CD4-positive, alpha-beta memory T cell (primary cell): ENCODE data around the gene OR6B3. TPM values are rescaled to one million over a fixed set of nuclear protein-coding genes. Genes with fewer than 3 reads are reported as not detected.

Experiments used
- CTCF ChIA-PET: fragments of 350-600 bp; sonication (Branson Sonifier 250); formaldehyde crosslinking; loops from one replicate; lab custom pipeline; 2021; ENCODE audit warnings: inconsistent platforms; ENCODE audit not compliant: partially characterized antibody; lab: Charles Lee
- POLR2A ChIA-PET: fragments of 350-600 bp; sonication (Branson Sonifier 250); formaldehyde crosslinking; loops from one replicate; lab custom pipeline; 2021; ENCODE audit not compliant: partially characterized antibody; lab: Charles Lee
- DNase-seq, 5 donors: peaks; one replicate each; pipeline versions ENCODE4 v3.0.0 to v3.0.0-alpha.2; 2020 to 2022; ENCODE audit warnings: mixed read lengths in 1 of 5
- H3K27ac ChIP-seq: one replicate; pipeline ENCODE4 v1.7.0; 2013; ENCODE audit warnings: low read depth, low read length
- H3K27me3 ChIP-seq: 2 replicates; pipeline ENCODE4 v1.7.0; 2013; ENCODE audit warnings: mild to moderate bottlenecking, low read length, moderate library complexity; ENCODE audit not compliant: insufficient read depth
- H3K36me3 ChIP-seq: 2 replicates; pipeline ENCODE4 v1.7.0; 2013; ENCODE audit warnings: mild to moderate bottlenecking, low read length, moderate library complexity; ENCODE audit not compliant: insufficient read depth
- H3K4me1 ChIP-seq: 2 replicates; pipeline ENCODE4 v1.7.0; 2013; ENCODE audit warnings: mild to moderate bottlenecking, low read length, moderate library complexity; ENCODE audit not compliant: insufficient read depth
- H3K4me3 ChIP-seq, 2 donors: one replicate each; pipeline ENCODE4 v1.7.0; 2013; ENCODE audit warnings: low read length in 2 of 2, mild to moderate bottlenecking in 1 of 2
- H3K9me3 ChIP-seq, 2 donors: one replicate each; pipeline ENCODE4 v1.7.0; 2013; ENCODE audit warnings: low read length in 2 of 2, control low read depth in 1 of 2; ENCODE audit not compliant: control insufficient read depth in 1 of 2
- H3K27ac Mint-ChIP-seq, 7 donors: one replicate each; pipeline ENCODE4 v1.8.0; 2020 to 2021; ENCODE audit warnings: mixed read lengths in 7 of 7, mild to moderate bottlenecking in 6 of 7, inconsistent platforms in 3 of 7, moderate library complexity in 3 of 7
- H3K27me3 Mint-ChIP-seq, 2 donors: one replicate each; pipeline ENCODE4 v1.8.0; 2020 to 2021; ENCODE audit warnings: mixed read lengths in 2 of 2
- H3K36me3 Mint-ChIP-seq, 2 donors: one replicate each; pipeline ENCODE4 v1.8.0; 2020 to 2021; ENCODE audit warnings: mixed read lengths in 2 of 2, inconsistent platforms in 1 of 2, mild to moderate bottlenecking in 1 of 2
- H3K4me1 Mint-ChIP-seq, 4 donors: one replicate each; pipeline ENCODE4 v1.8.0; 2020 to 2021; ENCODE audit warnings: mixed read lengths in 4 of 4, mild to moderate bottlenecking in 1 of 4
- H3K4me3 Mint-ChIP-seq, 8 donors: one replicate each; pipeline ENCODE4 v1.8.0; 2020 to 2021; ENCODE audit warnings: mixed read lengths in 8 of 8, mild to moderate bottlenecking in 7 of 8, moderate library complexity in 6 of 8, inconsistent platforms in 3 of 8
- H3K9me3 Mint-ChIP-seq, 8 donors: one replicate each; pipeline ENCODE4 v1.8.0; 2020 to 2021; ENCODE audit warnings: mixed read lengths in 8 of 8, mild to moderate bottlenecking in 5 of 8, inconsistent platforms in 3 of 8, moderate library complexity in 1 of 8
- intact Hi-C: fragments of 100-400 bp; cut with micrococcal nuclease; formaldehyde crosslinking; loops from one replicate; pipeline ENCODE4 v1.15.1; 2023
- polyA plus RNA-seq, 2 donors: library from polyadenylated mRNA; unstranded; fragments of 300-500 nt; fragmentation: Illumina TruSeq; gene quantifications; one replicate each; pipeline ENCODE4 v1.2.3, GENCODE V29; 2021
- total RNA-seq, 2 experiments: library from RNA; stranded (reverse); gene quantifications; one replicate each; pipeline ENCODE4 v1.2.3, GENCODE V29; 2021

OR6B3 gene
- total RNA-seq (not detected), polyA plus RNA-seq (not detected)

GRCh38 chr2:240053173-240054155 lies at the start of gene OR6B3:
OR6B3 (minus strand) TSS chr2:240053521.
- H3K27me3 ChIP-seq: peaks cover 7% of the 10 kb centered on the region
- peaks cover 29 to 49% of the 10 kb centered on the region in 2 donors for H3K27me3 Mint-ChIP-seq
- CTCF ChIA-PET: interaction anchor here (0.6 to 2.9 kb wide), 2 partner anchors 8 to 936 kb away, joined by 4 to 12 read pairs; no protein-coding TSS in a partner anchor

DNA sequence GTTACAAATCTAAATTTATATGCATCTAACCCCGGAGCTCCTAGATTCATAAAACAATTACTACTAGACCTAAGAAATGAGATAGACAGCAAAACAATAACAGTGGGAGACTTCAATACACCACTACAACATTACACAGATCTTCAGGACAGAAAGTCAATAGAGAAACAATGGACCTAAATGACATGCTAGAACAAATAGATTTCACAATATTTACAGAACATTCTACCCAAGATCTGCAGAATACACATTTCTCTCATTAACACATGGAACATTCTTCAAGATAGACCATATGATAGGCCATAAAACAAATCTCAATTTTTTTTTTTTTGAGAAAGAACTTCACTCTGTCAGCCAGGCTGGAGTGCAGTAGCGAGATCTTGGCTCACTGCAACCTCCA lies 45.0 kb upstream of the OR6B3 start:
- Histone ChIP-seq H3K4me1 (no peaks in the 10 kb centered on the region), H3K4me3 (no peak overlapping the region), H3K36me3 (no peaks in the 10 kb centered on the region), H3K9me3 (no peaks in the 10 kb centered on the region), H3K27me3 (peaks cover 22% of the 10 kb centered on the region), H3K27ac (no peak overlapping the region)
- POLR2A ChIA-PET: no interaction called here
- CTCF ChIA-PET: no interaction called here
- Mint-ChIP-seq H3K4me3 (no peak overlapping the region), H3K4me1 (no peaks in the 10 kb centered on the region), H3K27ac (no peak overlapping the region), H3K9me3 (peaks cover 0 to 33% (median 18%) of the 10 kb centered on the region in 8 donors), H3K27me3 (peaks cover 56 to 60% of the 10 kb centered on the region in 2 donors), H3K36me3 (peaks cover 3 to 6% of the 10 kb centered on the region in 2 donors)
- intact Hi-C loops: no loop called here
- no peak for DNase-seq

More at GRCh38 chr2:240053173-240054155, at the start of gene OR6B3:
- H3K9me3 ChIP-seq: no peaks in the 10 kb centered on the region
- no peaks in the 10 kb centered on the region for H3K36me3 Mint-ChIP-seq
- peak within 1 kb of the TSS in 1 of 8 donors; percentile 27 for H3K4me3 Mint-ChIP-seq
- H3K27ac Mint-ChIP-seq: no peak within 1 kb of the TSS
- H3K27ac ChIP-seq: no peak within 1 kb of the TSS
- H3K4me3 ChIP-seq: no peak within 1 kb of the TSS
- intact Hi-C loops: no loop called here
- H3K4me1 Mint-ChIP-seq: no peaks in the 10 kb centered on the region
- H3K4me1 ChIP-seq: no peaks in the 10 kb centered on the region
- H3K9me3 Mint-ChIP-seq: no peaks in the 10 kb centered on the region
- no peak for DNase-seq
- no peaks in the 10 kb centered on the region for H3K36me3 ChIP-seq
- POLR2A ChIA-PET: no interaction called here

GRCh38 chr2:240095556-240096523 lies 42.5 kb upstream of the OR6B3 start:
- H3K4me3 ChIP-seq: no peak overlapping the region
- Mint-ChIP-seq H3K9me3 (peaks cover 0 to 38% (median 21%) of the 10 kb centered on the region in 8 donors), H3K4me3 (no peak overlapping the region), H3K27ac (no peak overlapping the region), H3K27me3 (peaks cover 63 to 64% of the 10 kb centered on the region in 2 donors), H3K36me3 (peaks cover 3 to 6% of the 10 kb centered on the region in 2 donors), H3K4me1 (no peaks in the 10 kb centered on the region)
- intact Hi-C loops: no loop called here
- H3K36me3 ChIP-seq: no peaks in the 10 kb centered on the region
- no peaks in the 10 kb centered on the region for H3K4me1 ChIP-seq
- no peak overlapping the region for H3K27ac ChIP-seq
- ChIA-PET POLR2A (no interaction called here), CTCF (no interaction called here)
- H3K9me3 ChIP-seq: no peaks in the 10 kb centered on the region
- no peak for DNase-seq
- peaks cover 23% of the 10 kb centered on the region for H3K27me3 ChIP-seq

DNA sequence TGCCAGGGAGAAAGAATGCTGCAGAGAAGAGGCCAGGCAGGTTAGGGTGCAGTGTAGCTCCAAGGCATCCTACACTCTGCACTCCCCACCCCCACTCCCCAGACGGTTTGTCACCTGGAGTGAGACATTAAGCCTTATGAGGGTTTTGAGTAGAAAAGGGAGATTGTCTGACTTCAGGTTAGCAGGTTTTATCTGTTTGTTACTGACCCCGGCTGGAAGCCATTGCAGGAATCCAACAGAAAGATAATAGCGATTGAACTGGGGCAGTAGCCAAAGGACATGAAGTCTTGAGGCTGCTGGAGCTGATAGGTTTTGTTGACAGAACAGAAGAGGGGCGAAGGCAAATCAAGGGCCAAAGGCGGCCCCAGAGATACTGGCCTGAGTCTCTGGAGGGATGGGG lies 36.0 kb upstream of the OR6B3 start:
- H3K4me3 ChIP-seq: no peak overlapping the region
- H3K27me3 ChIP-seq: peaks cover 6% of the 10 kb centered on the region
- no peak for DNase-seq
- Mint-ChIP-seq H3K9me3 (peaks cover 2 to 35% (median 25%) of the 10 kb centered on the region in 8 donors), H3K27ac (no peak overlapping the region), H3K4me1 (no peaks in the 10 kb centered on the region), H3K36me3 (peaks cover 4 to 7% of the 10 kb centered on the region in 2 donors), H3K4me3 (no peak overlapping the region), H3K27me3 (peaks cover 30 to 36% of the 10 kb centered on the region in 2 donors)
- H3K4me1 ChIP-seq: no peaks in the 10 kb centered on the region
- no peaks in the 10 kb centered on the region for H3K36me3 ChIP-seq
- ChIA-PET POLR2A (no interaction called here), CTCF (no interaction called here)
- H3K9me3 ChIP-seq: peaks cover 0 to 3% of the 10 kb centered on the region in 2 donors
- intact Hi-C loops: no loop called here
- H3K27ac ChIP-seq: no peak overlapping the region

GRCh38 chr2:240086563-240086962 lies 33.2 kb upstream of the OR6B3 start:
- CTCF ChIA-PET: interaction anchor here (1.5 kb wide), 1 partner anchor 25 kb away, joined by 4 read pairs; no protein-coding TSS in a partner anchor

GRCh38 chr2:240078631-240079030 lies 25.3 kb upstream of the OR6B3 start:
- Mint-ChIP-seq H3K4me1 (no peaks in the 10 kb centered on the region), H3K36me3 (peaks cover 2 to 3% of the 10 kb centered on the region in 2 donors), H3K27ac (no peak overlapping the region), H3K27me3 (peaks cover 11 to 20% of the 10 kb centered on the region in 2 donors), H3K4me3 (no peak overlapping the region), H3K9me3 (peaks cover 0 to 41% (median 36%) of the 10 kb centered on the region in 8 donors)
- no peaks in the 10 kb centered on the region for H3K36me3 ChIP-seq
- no peak for DNase-seq
- ChIA-PET CTCF (no interaction called here), POLR2A (no interaction called here)
- peaks cover 0 to 4% of the 10 kb centered on the region in 2 donors for H3K9me3 ChIP-seq
- H3K27me3 ChIP-seq: no peaks in the 10 kb centered on the region
- intact Hi-C loops: no loop called here
- no peaks in the 10 kb centered on the region for H3K4me1 ChIP-seq
- H3K27ac ChIP-seq: no peak overlapping the region
- no peak overlapping the region for H3K4me3 ChIP-seq

More at GRCh38 chr2:240086563-240086962, 33.2 kb upstream of the OR6B3 start:
- no peaks in the 10 kb centered on the region for H3K4me1 ChIP-seq
- H3K9me3 ChIP-seq: peaks cover 0 to 3% of the 10 kb centered on the region in 2 donors
- no peak overlapping the region for H3K27ac Mint-ChIP-seq
- no peaks in the 10 kb centered on the region for H3K36me3 ChIP-seq
- POLR2A ChIA-PET: no interaction called here
- H3K27me3 Mint-ChIP-seq: peaks cover 21 to 22% of the 10 kb centered on the region in 2 donors
- peaks cover 2 to 27% (median 23%) of the 10 kb centered on the region in 8 donors for H3K9me3 Mint-ChIP-seq
- H3K36me3 Mint-ChIP-seq: peaks cover 4 to 7% of the 10 kb centered on the region in 2 donors
- H3K4me1 Mint-ChIP-seq: no peaks in the 10 kb centered on the region
- no peaks in the 10 kb centered on the region for H3K27me3 ChIP-seq
- H3K4me3 Mint-ChIP-seq: no peak overlapping the region
- H3K4me3 ChIP-seq: no peak overlapping the region
- DNase-seq: no peak
- intact Hi-C loops: no loop called here
- no peak overlapping the region for H3K27ac ChIP-seq
